Stimulated activated CD8-positive, alpha-beta memory T cell treated with anti-CD3 and anti-CD28 coated beads, Interleukin-15, amount 100 ng/mL, for 48 hours (primary cell): ENCODE measurements around the gene OSBPL7.
A peak's percentile ranks its signal among the peaks of the same experiment; 100 is the strongest.

Experiments
- DNase-seq, 2 donors: peaks; one replicate each; pipeline ENCODE4 v3.0.0-alpha.2; 2020; ENCODE audit warnings: low read depth in 2 of 2

The OSBPL7 gene

GRCh38 chr17:47821424-47822391 lies at the start of gene OSBPL7:
OSBPL7 (minus strand) TSS chr17:47821794; CDS start chr17:47820278, 1,516 bp downstream.
- DNase-seq, result peak; percentile 74 to 75

- DNase-seq, result no peak
Measured at GRCh38 chr17:47871048-47871447, 49.5 kb upstream of the OSBPL7 start.

GRCh38 chr17:47870056-47870455 lies 48.5 kb upstream of the OSBPL7 start:
- DNase-seq, result no peak

- no peak for DNase-seq
Measured at GRCh38 chr17:47869114-47869513, 47.5 kb upstream of the OSBPL7 start.

GRCh38 chr17:47867813-47868533 lies 46.4 kb upstream of the OSBPL7 start:
- no peak for DNase-seq

- no peak for DNase-seq
Measured at GRCh38 chr17:47866941-47867340, 45.3 kb upstream of the OSBPL7 start.

GRCh38 chr17:47864791-47865216 lies 43.2 kb upstream of the OSBPL7 start:
- no peak for DNase-seq

GRCh38 chr17:47862621-47863440 lies 41.2 kb upstream of the OSBPL7 start:
- no peak for DNase-seq

- DNase-seq, result no peak
Measured at GRCh38 chr17:47860386-47860785, 38.8 kb upstream of the OSBPL7 start.

- no peak for DNase-seq
Measured at GRCh38 chr17:47857551-47858455, 36.2 kb upstream of the OSBPL7 start.

- DNase-seq, result no peak
Measured at GRCh38 chr17:47856830-47857229, 35.2 kb upstream of the OSBPL7 start.

- no peak for DNase-seq
Measured at GRCh38 chr17:47855737-47856136, 34.1 kb upstream of the OSBPL7 start.

GRCh38 chr17:47853616-47854015 lies 32.0 kb upstream of the OSBPL7 start:
- no peak for DNase-seq

GRCh38 chr17:47852113-47852949 lies 30.7 kb upstream of the OSBPL7 start:
- no peak for DNase-seq

- no peak for DNase-seq
Measured at GRCh38 chr17:47851764-47852112, 30.1 kb upstream of the OSBPL7 start.

- peak; percentile 63 to 66 for DNase-seq
Measured at GRCh38 chr17:47850692-47851573, 29.3 kb upstream of the OSBPL7 start, which contains the start of gene SP6. SP6 (minus strand) TSS chr17:47851163; CDS start chr17:47848429, 2,734 bp downstream.

GRCh38 chr17:47850373-47850691 lies 28.7 kb upstream of the OSBPL7 start:
- no peak for DNase-seq

GRCh38 chr17:47848198-47848513 lies 26.6 kb upstream of the OSBPL7 start:
- no peak for DNase-seq
